Right lobe of liver (tissue), 6 donors: ENCODE data around the gene CLMN. TPM values are rescaled to one million over a fixed set of nuclear protein-coding genes. Genes with fewer than 3 reads are reported as not detected.
"Not testable (repeated sequence)": the region's sequence is repeated elsewhere in the genome, so short reads cannot be mapped to it uniquely, and the experiment has no call there.

ENCODE experiments used
- ATAC-seq, 4 donors: fragments of 200-7000 bp; cut with Tn5 transposase; one replicate each; pipeline ENCODE4 v1.9.1; 2020; ENCODE audit warnings: mild to moderate bottlenecking in 4 of 4, moderate library complexity in 4 of 4
- DNase-seq, 3 donors: peaks; one replicate each; pipeline ENCODE4 v3.0.0-alpha.2; 2020
- H3K27ac ChIP-seq, 3 donors: fragments of 200-600 bp; one replicate each; pipeline ENCODE4 v1.8.0; 2022
- H3K27me3 ChIP-seq, 2 donors: fragments of 200-600 bp; one replicate each; pipeline ENCODE4 v1.8.0; 2022
- H3K36me3 ChIP-seq, 4 donors: fragments of 200-600 bp; sonication (generic) in 1 of 4; one replicate each; pipeline versions ENCODE4 v1.5.1 to v1.8.0; 2017 to 2022; ENCODE audit warnings: control low read depth in 1 of 4
- H3K4me1 ChIP-seq, 4 donors: fragments of 200-600 bp; sonication (generic) in 1 of 4; one replicate each; pipeline versions ENCODE4 v1.5.1 to v1.8.0; 2017 to 2022; ENCODE audit warnings: control low read depth in 1 of 4
- H3K4me3 ChIP-seq, 3 donors: fragments of 200-600 bp; one replicate each; pipeline ENCODE4 v1.8.0; 2022
- H3K9me3 ChIP-seq, 4 donors: fragments of 200-600 bp; sonication (generic) in 1 of 4; one replicate each; pipeline versions ENCODE4 v1.5.1 to v1.8.0; 2017 to 2022; ENCODE audit warnings: control low read depth in 1 of 4
- CTCF ChIP-seq, 4 donors: fragments of 200-600 bp in 3 of 4; fragments of 450-650 bp in 1 of 4; IDR thresholded peaks; one replicate each; pipeline versions ENCODE4 v1.5.1 to v1.8.0; 2016 to 2022; ENCODE audit warnings: antibody characterized with exemption in 4 of 4, mild to moderate bottlenecking in 2 of 4
- POLR2A ChIP-seq: fragments of 450-650 bp; IDR thresholded peaks from one replicate; pipeline ENCODE4 v1.6.1; 2017; ENCODE audit warnings: antibody characterized with exemption, mild to moderate bottlenecking
- WGBS: methylation state at CpG from one replicate; pipeline ENCODE4 v1.1.6; 2018; ENCODE audit warnings: low coverage, low lambda C conversion rate; ENCODE audit not compliant: insufficient coverage; ENCODE audit errors: missing lambda C conversion rate; 5-methylcytosine and 5-hydroxymethylcytosine counted together
- intact Hi-C, 2 donors: fragments of 100-400 bp; cut with DNase I; formaldehyde crosslinking; loops; one replicate each; pipeline versions ENCODE4 v1.11.2 to v1.14.1; 2022
- total RNA-seq, 6 experiments: library from RNA; depleted of rRNA in 2 of 6; stranded (reverse); fragments of >200 nt in 2 of 6; fragmentation: NEBNext Ultra II Directional in 3 of 6; extraction: Animal tissue kit (Norgen Biotek cat#: 25700) in 3 of 6; gene quantifications; one replicate each; pipeline versions ENCODE4 v1.1.0 to v1.2.4, GENCODE V29; 2016 to 2023
- donor health status: DM: no; HTN: yes; CAD: no.
- donor health status: DM: no; HTN: no; CAD: no.
- donor health status: DM: no; HTN: no; CAD: no.
- donor health status: DM: no; HTN: yes; CAD: no.
- donor health status: DM: no; HTN: yes; CAD: no.

The CLMN gene
- total RNA-seq, 6 experiments from 2014 or later = 18.4 to 91.8 (median 47.8) TPM

DNA sequence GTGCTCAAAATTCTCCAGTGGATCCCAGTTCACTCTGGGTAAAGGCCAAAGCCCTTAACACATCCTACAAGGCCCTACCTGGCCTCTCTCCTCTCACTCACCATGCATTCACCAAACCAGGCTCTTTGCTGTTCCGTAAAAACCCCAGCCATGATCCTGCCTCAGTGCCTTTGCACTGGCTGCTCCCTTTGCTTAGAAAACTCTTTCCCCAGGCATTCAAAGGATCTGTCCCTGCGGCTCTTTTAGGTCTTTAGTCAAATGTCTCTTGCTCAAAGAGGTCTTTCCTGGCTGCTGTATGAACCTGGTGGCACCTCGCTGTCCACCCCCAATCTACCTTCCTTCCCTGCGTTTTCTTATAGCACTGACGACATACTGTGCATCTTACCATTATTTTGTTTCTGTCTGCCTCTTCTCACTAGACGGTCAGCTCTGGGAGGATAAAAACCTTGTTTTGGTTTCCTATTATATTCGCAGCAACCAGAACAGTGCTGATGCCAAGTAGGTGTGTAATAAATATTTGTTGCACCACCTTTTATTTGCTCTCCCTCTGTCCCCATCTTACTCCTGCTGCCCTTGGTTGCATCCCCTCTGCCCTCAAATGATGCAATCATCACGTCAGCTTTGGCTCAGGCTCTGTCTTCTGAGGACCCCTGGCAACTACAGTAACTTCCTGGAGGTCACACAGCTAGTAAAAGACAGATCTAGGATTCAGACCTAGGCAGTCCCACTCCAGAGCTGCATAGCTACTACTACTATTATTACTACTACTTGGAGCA lies 138.6 kb downstream of the CLMN start:
- 42% methylated on average over 8 of the region's 8 CpGs for WGBS
- H3K4me3 ChIP-seq = peak overlapping the region in 1 of 3 donors; percentile 15
- intact Hi-C loops = no loop called here
- H3K4me1 ChIP-seq = peaks cover 3 to 60% (median 31%) of the 10 kb centered on the region in 4 donors
- TF ChIP-seq CTCF (IDR thresholded peaks at IDR 0.05) (no peak), POLR2A (no peak)
- ATAC-seq (peak; percentile 60 to 79 (median 68)), DNase-seq (peak; percentile 49 to 87 (median 77))
- H3K9me3 ChIP-seq = no peaks in the 10 kb centered on the region
- H3K27me3 ChIP-seq = no peaks in the 10 kb centered on the region
- peak overlapping the region in 2 of 3 donors; percentile 89 to 91 for H3K27ac ChIP-seq
- H3K36me3 ChIP-seq = no peaks in the 10 kb centered on the region

DNA sequence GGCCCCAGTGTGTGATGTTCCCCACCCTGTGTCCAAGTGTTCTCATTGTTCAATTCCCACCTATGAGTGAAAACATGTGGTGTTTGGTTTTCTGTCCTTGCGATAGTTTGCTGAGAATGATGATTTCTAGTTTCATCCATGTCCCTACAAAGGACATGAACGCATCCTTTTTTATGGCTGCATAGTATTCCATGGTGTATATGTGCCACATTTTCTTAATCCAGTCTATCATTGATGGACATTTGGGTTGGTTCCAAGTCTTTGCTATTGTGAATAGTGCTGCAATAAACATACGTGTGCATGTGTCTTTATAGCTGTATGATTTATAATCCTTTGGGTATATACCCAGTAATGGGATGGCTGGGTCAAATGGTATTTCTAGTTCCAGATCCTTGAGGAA lies 144.0 kb downstream of the CLMN start:
- H3K4me3 ChIP-seq, H3K27ac ChIP-seq, H3K4me1 ChIP-seq, H3K9me3 ChIP-seq, ATAC-seq, H3K36me3 ChIP-seq, H3K27me3 ChIP-seq, DNase-seq, intact Hi-C loops: not testable (repeated sequence)
- WGBS = no CpG with 5 or more reads among the region's 3 CpGs

GRCh38 chr14:95174184-95174792 lies 145.4 kb downstream of the CLMN start:
- Histone ChIP-seq H3K27ac (no peak overlapping the region), H3K4me1 (no peaks in the 10 kb centered on the region), H3K9me3 (no peaks in the 10 kb centered on the region), H3K4me3 (no peak overlapping the region), H3K36me3 (no peaks in the 10 kb centered on the region), H3K27me3 (no peaks in the 10 kb centered on the region)
- WGBS = 2% methylated on average over 2 of the region's 2 CpGs
- peak; percentile 30 to 67 (median 56) for ATAC-seq
- TF ChIP-seq POLR2A (no peak), CTCF (IDR thresholded peaks at IDR 0.05) (peak; percentile 26 to 43 (median 39))
- intact Hi-C loops = no loop called here
- DNase-seq = no peak

DNA sequence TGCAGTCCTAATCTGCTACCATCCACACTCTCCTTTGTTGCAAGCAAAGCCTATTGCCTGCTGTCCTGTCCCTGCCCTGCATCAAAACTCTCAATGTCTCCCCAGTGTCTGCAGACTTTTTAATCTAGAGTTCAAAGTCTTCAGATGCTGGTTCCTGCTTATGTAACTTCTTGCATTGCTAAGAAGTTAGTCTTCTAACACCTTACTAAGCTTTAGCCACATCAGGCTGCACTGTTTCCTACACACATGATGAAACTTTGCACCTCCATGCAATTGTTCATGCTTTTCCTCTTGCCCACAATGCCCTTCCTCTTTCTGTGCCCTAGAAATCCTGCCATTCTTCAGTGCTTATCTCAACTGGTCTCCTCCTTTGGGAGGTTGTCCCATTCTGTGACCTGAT lies 146.2 kb downstream of the CLMN start:
- DNase-seq (no peak), ATAC-seq (peak in 3 of 4 donors; percentile 13 to 43 (median 30))
- H3K27me3 ChIP-seq = no peaks in the 10 kb centered on the region
- intact Hi-C loops = no loop called here
- no peak overlapping the region for H3K27ac ChIP-seq
- H3K9me3 ChIP-seq = no peaks in the 10 kb centered on the region
- TF ChIP-seq POLR2A (no peak), CTCF (IDR thresholded peaks at IDR 0.05) (no peak)
- no peaks in the 10 kb centered on the region for H3K4me1 ChIP-seq
- H3K4me3 ChIP-seq = no peak overlapping the region
- H3K36me3 ChIP-seq = no peaks in the 10 kb centered on the region

DNA sequence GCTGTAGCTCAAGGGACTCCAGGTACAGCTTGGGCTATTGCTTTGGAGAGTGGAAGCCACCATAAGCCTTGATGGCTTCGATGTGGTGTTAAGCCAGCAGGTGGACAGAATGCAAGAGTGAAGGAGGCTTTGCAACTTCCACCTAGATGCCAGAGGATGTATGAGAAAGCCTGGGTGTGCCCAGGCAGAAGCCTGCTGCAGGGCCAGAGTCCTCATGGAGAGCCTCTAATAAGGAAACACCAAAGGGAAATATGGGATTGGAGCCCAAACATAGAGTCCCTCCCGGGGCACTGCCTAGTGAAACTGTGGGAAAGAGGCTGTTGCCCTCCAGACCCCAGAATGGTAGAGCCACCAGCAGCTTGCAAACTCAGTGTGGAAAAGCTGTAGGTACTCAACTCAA lies 152.5 kb downstream of the CLMN start:
- Histone ChIP-seq H3K36me3 (no peaks in the 10 kb centered on the region), H3K27ac (no peak overlapping the region), H3K4me3 (no peak overlapping the region), H3K4me1 (peaks cover 0 to 12% (median 5%) of the 10 kb centered on the region in 4 donors), H3K27me3 (no peaks in the 10 kb centered on the region), H3K9me3 (no peaks in the 10 kb centered on the region)
- intact Hi-C loops = no loop called here
- DNase-seq = no peak
- TF ChIP-seq CTCF (IDR thresholded peaks at IDR 0.05) (no peak), POLR2A (no peak)
- 100% methylated on average over 1 of the region's 2 CpGs for WGBS
- ATAC-seq = no peak
